Common myeloid progenitor, CD34-positive (primary cell): ENCODE measurements around the gene RALGDS.

Source experiments
- CTCF ChIA-PET: fragments of 350-600 bp; sonication (Branson Sonifier 250); formaldehyde crosslinking; loops from one replicate; lab custom pipeline; 2021; ENCODE audit warnings: antibody characterized with exemption; lab: Charles Lee
- POLR2A ChIA-PET: fragments of 350-600 bp; sonication (Branson Sonifier 250); formaldehyde crosslinking; loops from one replicate; lab custom pipeline; 2021; ENCODE audit warnings: antibody characterized with exemption; lab: Charles Lee
- DNase-seq, 3 donors: peaks; one replicate each; pipeline versions ENCODE4 v3.0.0 to v3.0.0-alpha.2; 2013
- H3K27ac ChIP-seq, 2 experiments: 1 replicate in 1 of 2; 2 replicates in 1 of 2; pipeline ENCODE4 v1.7.0; 2013; ENCODE audit warnings: inconsistent platforms in 2 of 2, low read length in 2 of 2, mild to moderate bottlenecking in 2 of 2, low read depth in 1 of 2, moderate library complexity in 1 of 2; ENCODE audit not compliant: severe bottlenecking in 2 of 2, insufficient read depth in 1 of 2, poor library complexity in 1 of 2
- H3K27me3 ChIP-seq, 5 experiments: replicated peaks in 2 of 5; 1 replicate in 3 of 5; 2 replicates in 2 of 5; pipeline versions ENCODE4 v1.6.1 to v1.7.0; 2013; ENCODE audit warnings: low read length in 4 of 5, mild to moderate bottlenecking in 2 of 5, moderate library complexity in 2 of 5, inconsistent platforms in 1 of 5; ENCODE audit not compliant: insufficient read depth in 5 of 5, control insufficient read depth in 4 of 5
- H3K36me3 ChIP-seq, 4 experiments: 1 replicate in 2 of 4; 2 replicates in 2 of 4; pipeline versions ENCODE4 v1.6.1 to v1.7.0; 2013; ENCODE audit warnings: low read length in 3 of 4, control low read depth in 1 of 4, mild to moderate bottlenecking in 1 of 4; ENCODE audit not compliant: control insufficient read depth in 4 of 4, insufficient read depth in 4 of 4
- H3K4me1 ChIP-seq, 4 experiments: 1 replicate in 3 of 4; 2 replicates in 1 of 4; pipeline versions ENCODE4 v1.6.1 to v1.7.1; 2013; ENCODE audit warnings: low read length in 3 of 4, mild to moderate bottlenecking in 3 of 4, control low read depth in 1 of 4, inconsistent platforms in 1 of 4, moderate library complexity in 1 of 4; ENCODE audit not compliant: control insufficient read depth in 4 of 4, insufficient read depth in 4 of 4; ENCODE audit errors: control extremely low read depth in 1 of 4
- H3K4me3 ChIP-seq, 7 experiments: 1 replicate in 4 of 7; 2 replicates in 3 of 7; pipeline versions ENCODE4 v1.5.1 to v1.7.0; 2013; ENCODE audit warnings: mild to moderate bottlenecking in 7 of 7, low read length in 6 of 7, moderate library complexity in 6 of 7, inconsistent platforms in 2 of 7, low read depth in 2 of 7, control low read depth in 1 of 7; ENCODE audit not compliant: insufficient read depth in 4 of 7, control insufficient read depth in 1 of 7; ENCODE audit errors: extremely low read depth in 1 of 7
- H3K9me3 ChIP-seq, 5 experiments: 1 replicate in 4 of 5; 2 replicates in 1 of 5; pipeline versions ENCODE4 v1.6.1 to v1.7.1; 2013; ENCODE audit warnings: low read length in 4 of 5, mild to moderate bottlenecking in 2 of 5, inconsistent platforms in 1 of 5, low read depth in 1 of 5, moderate library complexity in 1 of 5; ENCODE audit not compliant: control insufficient read depth in 4 of 5, insufficient read depth in 2 of 5; ENCODE audit errors: control extremely low read depth in 1 of 5
- WGBS: methylation state at CpG from one replicate; pipeline ENCODE4 v1.1.5; 2013; ENCODE audit not compliant: insufficient coverage; 5-methylcytosine and 5-hydroxymethylcytosine counted together

Gene RALGDS

GRCh38 chr9:133141833-133142595 lies 21.0 kb upstream of the RALGDS start:
- DNase-seq: peak; percentile 60 to 93 (median 93)
- CTCF ChIA-PET: interaction anchor here (2.4 to 10.9 kb wide), 3 partner anchors 6 to 94 kb away, joined by 10 to 445 read pairs (median 71); no protein-coding TSS in a partner anchor
- no peaks in the 10 kb centered on the region for H3K27me3 ChIP-seq
- peaks cover 0 to 14% (median 7%) of the 10 kb centered on the region in 4 experiments for H3K36me3 ChIP-seq
- peak overlapping the region; percentile 83 to 86 for H3K27ac ChIP-seq
- H3K4me3 ChIP-seq: peak overlapping the region in 3 of 7 experiments; percentile 4 to 32 (median 27)
- peaks cover 3 to 81% (median 76%) of the 10 kb centered on the region in 4 experiments for H3K4me1 ChIP-seq
- H3K9me3 ChIP-seq: no peaks in the 10 kb centered on the region
- POLR2A ChIA-PET: interaction anchor here (4.1 to 9.9 kb wide), 2 partner anchors 8 to 26 kb away, joined by 36 to 111 read pairs; partner anchors contain the start of gene RALGDS
- 11% methylated on average over 16 of the region's 16 CpGs for WGBS

DNA sequence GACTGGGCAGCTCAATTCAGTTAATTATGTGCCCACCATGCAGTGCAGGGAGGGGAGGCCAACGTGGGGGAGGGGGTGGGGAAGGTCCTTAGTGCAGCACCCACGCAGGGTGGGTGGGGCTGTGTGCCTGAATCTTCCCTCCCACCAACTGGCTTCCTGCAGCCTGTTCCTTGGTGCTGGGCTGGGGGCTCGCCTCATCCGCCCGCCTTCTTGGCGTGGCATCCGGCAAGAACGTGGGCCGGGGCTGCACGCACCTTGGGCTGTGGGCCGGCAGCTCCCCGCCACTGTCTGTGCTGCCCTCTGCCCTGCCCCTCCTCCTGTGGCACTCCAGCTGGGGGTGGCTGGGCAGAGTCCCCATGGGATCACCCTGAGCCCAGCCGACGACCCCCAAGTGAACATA lies 19.6 kb upstream of the RALGDS start:
- Histone ChIP-seq H3K36me3 (peaks cover 0 to 7% (median 5%) of the 10 kb centered on the region in 4 experiments), H3K4me1 (peaks cover 3 to 82% (median 77%) of the 10 kb centered on the region in 4 experiments), H3K27me3 (no peaks in the 10 kb centered on the region), H3K4me3 (no peak overlapping the region), H3K27ac (peak overlapping the region; percentile 83 to 86), H3K9me3 (no peaks in the 10 kb centered on the region)
- ChIA-PET POLR2A (interaction anchor here (1.2 kb wide), 1 partner anchor 14 kb away, joined by 4 read pairs; no protein-coding TSS in a partner anchor), CTCF (no interaction called here)
- 100% methylated on average over 10 of the region's 14 CpGs for WGBS
- no peak for DNase-seq

GRCh38 chr9:133140174-133140505 lies 19.1 kb upstream of the RALGDS start:
- no peak for DNase-seq
- WGBS: 94% methylated on average over 2 of the region's 4 CpGs
- H3K4me1 ChIP-seq: peaks cover 3 to 82% (median 78%) of the 10 kb centered on the region in 4 experiments
- no peaks in the 10 kb centered on the region for H3K27me3 ChIP-seq
- H3K4me3 ChIP-seq: no peak overlapping the region
- peaks cover 0 to 7% (median 4%) of the 10 kb centered on the region in 4 experiments for H3K36me3 ChIP-seq
- POLR2A ChIA-PET: interaction anchor here (1.2 kb wide), 1 partner anchor 14 kb away, joined by 4 read pairs; no protein-coding TSS in a partner anchor
- CTCF ChIA-PET: interaction anchor here (1.2 kb wide), 1 partner anchor 22 kb away, joined by 3 read pairs; no protein-coding TSS in a partner anchor
- H3K27ac ChIP-seq: no peak overlapping the region
- H3K9me3 ChIP-seq: no peaks in the 10 kb centered on the region

- POLR2A ChIA-PET: no interaction called here
- H3K36me3 ChIP-seq: peaks cover 0 to 7% (median 4%) of the 10 kb centered on the region in 4 experiments
- H3K9me3 ChIP-seq: no peaks in the 10 kb centered on the region
- H3K4me1 ChIP-seq: peaks cover 0 to 82% (median 78%) of the 10 kb centered on the region in 4 experiments
- H3K27me3 ChIP-seq: no peaks in the 10 kb centered on the region
- peak overlapping the region in 1 of 2 experiments; percentile 59 for H3K27ac ChIP-seq
- no peak overlapping the region for H3K4me3 ChIP-seq
- no peak for DNase-seq
- CTCF ChIA-PET: interaction anchor here (1.2 kb wide), 1 partner anchor 22 kb away, joined by 3 read pairs; no protein-coding TSS in a partner anchor
- 96% methylated on average over 13 of the region's 24 CpGs for WGBS
Measured at GRCh38 chr9:133139246-133140173, 18.5 kb upstream of the RALGDS start.

DNA sequence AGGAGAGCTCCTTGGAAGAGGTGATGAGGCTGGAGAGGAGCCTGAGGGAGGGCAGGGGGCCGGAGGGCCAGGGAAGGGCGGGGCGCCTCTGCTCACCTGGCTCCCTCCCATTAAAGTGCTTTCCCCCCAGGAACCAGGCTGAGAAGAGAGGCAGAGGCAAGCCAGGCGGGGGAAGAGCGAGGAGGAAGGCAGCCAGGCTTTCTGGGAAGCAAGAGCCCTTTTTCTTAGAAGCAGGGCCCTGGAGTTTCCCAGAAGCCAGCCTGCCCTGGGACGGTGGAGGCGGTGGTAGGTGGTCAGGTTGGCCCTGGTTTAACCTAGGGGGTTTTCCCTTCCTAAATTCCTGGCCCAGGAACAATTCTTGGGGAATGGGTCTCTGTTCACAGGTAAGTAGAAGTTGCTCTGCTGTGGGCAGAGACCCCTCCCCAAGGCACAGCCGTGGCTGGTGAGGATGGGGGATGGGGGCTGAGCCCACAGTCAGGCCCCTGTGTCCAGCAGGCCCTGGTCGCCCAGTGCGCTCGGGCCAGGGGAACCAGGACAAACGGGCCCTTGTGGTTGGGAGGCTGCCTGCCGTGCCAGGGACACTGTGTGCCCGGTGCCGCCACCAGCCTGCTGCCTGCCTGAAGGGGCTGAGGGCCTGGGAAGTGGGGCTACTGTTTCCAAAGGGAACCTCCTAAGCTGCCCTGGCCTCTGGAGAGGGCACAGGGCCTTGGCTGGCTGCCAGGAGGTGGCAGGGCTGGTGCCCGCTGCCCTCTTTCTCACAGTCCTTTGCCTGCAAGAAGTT lies 16.6 kb upstream of the RALGDS start:
- ChIA-PET CTCF (interaction anchor here (0.6 to 6.4 kb wide), 8 partner anchors 7 to 86 kb away, joined by 3 to 71 read pairs (median 3); no protein-coding TSS in a partner anchor), POLR2A (no interaction called here)
- DNase-seq: no peak
- Histone ChIP-seq H3K36me3 (peaks cover 0 to 7% (median 4%) of the 10 kb centered on the region in 4 experiments), H3K4me1 (peaks cover 3 to 85% (median 80%) of the 10 kb centered on the region in 4 experiments), H3K27ac (peak overlapping the region; percentile 40 to 75), H3K27me3 (no peaks in the 10 kb centered on the region), H3K4me3 (peak overlapping the region in 1 of 7 experiments; percentile 36), H3K9me3 (no peaks in the 10 kb centered on the region)
- 86% methylated on average over 12 of the region's 16 CpGs for WGBS

GRCh38 chr9:133135146-133135745 lies 14.2 kb upstream of the RALGDS start:
- 62% methylated on average over 8 of the region's 8 CpGs for WGBS
- peak overlapping the region in 2 of 7 experiments; percentile 9 to 20 for H3K4me3 ChIP-seq
- H3K9me3 ChIP-seq: no peaks in the 10 kb centered on the region
- peaks cover 0 to 10% (median 3%) of the 10 kb centered on the region in 4 experiments for H3K36me3 ChIP-seq
- POLR2A ChIA-PET: interaction anchor here (1.0 to 4.3 kb wide), 3 partner anchors 9 to 22 kb away, joined by 3 to 66 read pairs (median 36); no protein-coding TSS in a partner anchor
- H3K27ac ChIP-seq: peak overlapping the region; percentile 97 to 98
- no peaks in the 10 kb centered on the region for H3K27me3 ChIP-seq
- peak in 2 of 3 donors; percentile 73 to 83 for DNase-seq
- CTCF ChIA-PET: interaction anchor here (1.0 to 6.4 kb wide), 4 partner anchors 10 to 56 kb away, joined by 3 to 71 read pairs (median 20); no protein-coding TSS in a partner anchor
- peaks cover 3 to 76% (median 66%) of the 10 kb centered on the region in 4 experiments for H3K4me1 ChIP-seq
